CD4-positive, alpha-beta memory T cell (primary cell): ENCODE results near the gene TMEM167A. TPM values are rescaled to one million over a fixed set of nuclear protein-coding genes. Genes with fewer than 3 reads are reported as not detected.

Source experiments
- CTCF ChIA-PET: fragments of 350-600 bp; sonication (Branson Sonifier 250); formaldehyde crosslinking; loops from one replicate; lab custom pipeline; 2021; ENCODE audit warnings: inconsistent platforms; ENCODE audit not compliant: partially characterized antibody; lab: Charles Lee
- POLR2A ChIA-PET: fragments of 350-600 bp; sonication (Branson Sonifier 250); formaldehyde crosslinking; loops from one replicate; lab custom pipeline; 2021; ENCODE audit not compliant: partially characterized antibody; lab: Charles Lee
- DNase-seq, 5 donors: peaks; one replicate each; pipeline versions ENCODE4 v3.0.0 to v3.0.0-alpha.2; 2020 to 2022; ENCODE audit warnings: mixed read lengths in 1 of 5
- H3K27ac ChIP-seq: one replicate; pipeline ENCODE4 v1.7.0; 2013; ENCODE audit warnings: low read depth, low read length
- H3K27me3 ChIP-seq: 2 replicates; pipeline ENCODE4 v1.7.0; 2013; ENCODE audit warnings: mild to moderate bottlenecking, low read length, moderate library complexity; ENCODE audit not compliant: insufficient read depth
- H3K36me3 ChIP-seq: 2 replicates; pipeline ENCODE4 v1.7.0; 2013; ENCODE audit warnings: mild to moderate bottlenecking, low read length, moderate library complexity; ENCODE audit not compliant: insufficient read depth
- H3K4me1 ChIP-seq: 2 replicates; pipeline ENCODE4 v1.7.0; 2013; ENCODE audit warnings: mild to moderate bottlenecking, low read length, moderate library complexity; ENCODE audit not compliant: insufficient read depth
- H3K4me3 ChIP-seq, 2 donors: one replicate each; pipeline ENCODE4 v1.7.0; 2013; ENCODE audit warnings: low read length in 2 of 2, mild to moderate bottlenecking in 1 of 2
- H3K9me3 ChIP-seq, 2 donors: one replicate each; pipeline ENCODE4 v1.7.0; 2013; ENCODE audit warnings: low read length in 2 of 2, control low read depth in 1 of 2; ENCODE audit not compliant: control insufficient read depth in 1 of 2
- H3K27ac Mint-ChIP-seq, 7 donors: one replicate each; pipeline ENCODE4 v1.8.0; 2020 to 2021; ENCODE audit warnings: mixed read lengths in 7 of 7, mild to moderate bottlenecking in 6 of 7, inconsistent platforms in 3 of 7, moderate library complexity in 3 of 7
- H3K27me3 Mint-ChIP-seq, 2 donors: one replicate each; pipeline ENCODE4 v1.8.0; 2020 to 2021; ENCODE audit warnings: mixed read lengths in 2 of 2
- H3K36me3 Mint-ChIP-seq, 2 donors: one replicate each; pipeline ENCODE4 v1.8.0; 2020 to 2021; ENCODE audit warnings: mixed read lengths in 2 of 2, inconsistent platforms in 1 of 2, mild to moderate bottlenecking in 1 of 2
- H3K4me1 Mint-ChIP-seq, 4 donors: one replicate each; pipeline ENCODE4 v1.8.0; 2020 to 2021; ENCODE audit warnings: mixed read lengths in 4 of 4, mild to moderate bottlenecking in 1 of 4
- H3K4me3 Mint-ChIP-seq, 8 donors: one replicate each; pipeline ENCODE4 v1.8.0; 2020 to 2021; ENCODE audit warnings: mixed read lengths in 8 of 8, mild to moderate bottlenecking in 7 of 8, moderate library complexity in 6 of 8, inconsistent platforms in 3 of 8
- H3K9me3 Mint-ChIP-seq, 8 donors: one replicate each; pipeline ENCODE4 v1.8.0; 2020 to 2021; ENCODE audit warnings: mixed read lengths in 8 of 8, mild to moderate bottlenecking in 5 of 8, inconsistent platforms in 3 of 8, moderate library complexity in 1 of 8
- intact Hi-C: fragments of 100-400 bp; cut with micrococcal nuclease; formaldehyde crosslinking; loops from one replicate; pipeline ENCODE4 v1.15.1; 2023
- polyA plus RNA-seq, 2 donors: library from polyadenylated mRNA; unstranded; fragments of 300-500 nt; fragmentation: Illumina TruSeq; gene quantifications; one replicate each; pipeline ENCODE4 v1.2.3, GENCODE V29; 2021
- total RNA-seq, 2 experiments: library from RNA; stranded (reverse); gene quantifications; one replicate each; pipeline ENCODE4 v1.2.3, GENCODE V29; 2021

TMEM167A gene
- total and polyA plus RNA-seq, 4 experiments from 2014 or later, result 44.6 to 84.3 (median 57.6) TPM

GRCh38 chr5:83035373-83036100 is 41.7 kb downstream of the TMEM167A start:
- no peaks in the 10 kb centered on the region for H3K9me3 ChIP-seq
- no peaks in the 10 kb centered on the region for H3K4me1 ChIP-seq
- H3K4me1 Mint-ChIP-seq, result peaks cover 0 to 4% (median under 1%) of the 10 kb centered on the region in 4 donors
- POLR2A ChIA-PET, result no interaction called here
- no peak overlapping the region for H3K27ac ChIP-seq
- DNase-seq, result no peak
- CTCF ChIA-PET, result no interaction called here
- H3K9me3 Mint-ChIP-seq, result peaks cover 0 to 3% (median 0%) of the 10 kb centered on the region in 8 donors
- H3K27me3 ChIP-seq, result no peaks in the 10 kb centered on the region
- H3K27me3 Mint-ChIP-seq, result no peaks in the 10 kb centered on the region
- no peaks in the 10 kb centered on the region for H3K36me3 Mint-ChIP-seq
- no peak overlapping the region for H3K4me3 Mint-ChIP-seq
- peak overlapping the region in 1 of 7 donors; percentile 23 for H3K27ac Mint-ChIP-seq
- intact Hi-C loops, result no loop called here
- no peak overlapping the region for H3K4me3 ChIP-seq
- H3K36me3 ChIP-seq, result no peaks in the 10 kb centered on the region

GRCh38 chr5:83034528-83035207 is 42.5 kb downstream of the TMEM167A start:
- peaks cover 0 to 4% (median under 1%) of the 10 kb centered on the region in 4 donors for H3K4me1 Mint-ChIP-seq
- no peak overlapping the region for H3K27ac ChIP-seq

GRCh38 chr5:83034036-83034435 is 43.2 kb downstream of the TMEM167A start:
- H3K27me3 ChIP-seq, result no peaks in the 10 kb centered on the region
- no peaks in the 10 kb centered on the region for H3K36me3 ChIP-seq
- no peak for DNase-seq
- no peak overlapping the region for H3K27ac Mint-ChIP-seq
- POLR2A ChIA-PET, result no interaction called here
- no peaks in the 10 kb centered on the region for H3K27me3 Mint-ChIP-seq
- peaks cover 0 to 4% (median under 1%) of the 10 kb centered on the region in 4 donors for H3K4me1 Mint-ChIP-seq
- peaks cover 0 to 3% (median 0%) of the 10 kb centered on the region in 8 donors for H3K9me3 Mint-ChIP-seq
- intact Hi-C loops, result no loop called here
- H3K9me3 ChIP-seq, result no peaks in the 10 kb centered on the region
- no peaks in the 10 kb centered on the region for H3K4me1 ChIP-seq
- CTCF ChIA-PET, result no interaction called here
- no peaks in the 10 kb centered on the region for H3K36me3 Mint-ChIP-seq
- H3K4me3 ChIP-seq, result no peak overlapping the region
- no peak overlapping the region for H3K27ac ChIP-seq
- no peak overlapping the region for H3K4me3 Mint-ChIP-seq

More at GRCh38 chr5:83034528-83035207, 42.5 kb downstream of the TMEM167A start:
- Mint-ChIP-seq H3K9me3 (peaks cover 0 to 3% (median 0%) of the 10 kb centered on the region in 8 donors), H3K27ac (no peak overlapping the region), H3K4me3 (no peak overlapping the region), H3K36me3 (no peaks in the 10 kb centered on the region), H3K27me3 (no peaks in the 10 kb centered on the region)
- no peaks in the 10 kb centered on the region for H3K27me3 ChIP-seq
- intact Hi-C loops, result no loop called here
- H3K4me3 ChIP-seq, result no peak overlapping the region
- POLR2A ChIA-PET, result no interaction called here
- CTCF ChIA-PET, result no interaction called here
- no peaks in the 10 kb centered on the region for H3K9me3 ChIP-seq
- DNase-seq, result no peak
- H3K4me1 ChIP-seq, result no peaks in the 10 kb centered on the region
- no peaks in the 10 kb centered on the region for H3K36me3 ChIP-seq

- Mint-ChIP-seq H3K4me3 (no peak overlapping the region), H3K4me1 (peaks cover 0 to 1% (median 0%) of the 10 kb centered on the region in 4 donors), H3K27ac (no peak overlapping the region), H3K36me3 (no peaks in the 10 kb centered on the region), H3K27me3 (no peaks in the 10 kb centered on the region), H3K9me3 (peaks cover 0 to 3% (median 0%) of the 10 kb centered on the region in 8 donors)
- no peaks in the 10 kb centered on the region for H3K36me3 ChIP-seq
- no peaks in the 10 kb centered on the region for H3K27me3 ChIP-seq
- H3K4me3 ChIP-seq, result no peak overlapping the region
- H3K27ac ChIP-seq, result no peak overlapping the region
- intact Hi-C loops, result no loop called here
- H3K4me1 ChIP-seq, result no peaks in the 10 kb centered on the region
- POLR2A ChIA-PET, result no interaction called here
- H3K9me3 ChIP-seq, result no peaks in the 10 kb centered on the region
- DNase-seq, result no peak
- CTCF ChIA-PET, result no interaction called here
These were observed 45.8 kb downstream of the TMEM167A start for GRCh38 chr5:83031381-83031780.

GRCh38 chr5:83029912-83030311 is 47.3 kb downstream of the TMEM167A start:
- H3K36me3 ChIP-seq, result no peaks in the 10 kb centered on the region
- Mint-ChIP-seq H3K9me3 (peaks cover 0 to 3% (median 0%) of the 10 kb centered on the region in 8 donors), H3K27ac (peak overlapping the region in 1 of 7 donors; percentile 30), H3K4me1 (peaks cover 0 to 1% (median 0%) of the 10 kb centered on the region in 4 donors), H3K27me3 (no peaks in the 10 kb centered on the region), H3K4me3 (no peak overlapping the region), H3K36me3 (no peaks in the 10 kb centered on the region)
- H3K4me1 ChIP-seq, result no peaks in the 10 kb centered on the region
- H3K27ac ChIP-seq, result no peak overlapping the region
- ChIA-PET CTCF (no interaction called here), POLR2A (no interaction called here)
- H3K4me3 ChIP-seq, result no peak overlapping the region
- no peaks in the 10 kb centered on the region for H3K27me3 ChIP-seq
- H3K9me3 ChIP-seq, result no peaks in the 10 kb centered on the region
- intact Hi-C loops, result no loop called here
- DNase-seq, result no peak

- Histone ChIP-seq H3K27me3 (no peaks in the 10 kb centered on the region), H3K9me3 (no peaks in the 10 kb centered on the region), H3K4me3 (no peak overlapping the region), H3K36me3 (no peaks in the 10 kb centered on the region), H3K27ac (no peak overlapping the region), H3K4me1 (no peaks in the 10 kb centered on the region)
- POLR2A ChIA-PET, result no interaction called here
- Mint-ChIP-seq H3K27ac (no peak overlapping the region), H3K4me1 (peaks cover 0 to 1% (median 0%) of the 10 kb centered on the region in 4 donors), H3K36me3 (no peaks in the 10 kb centered on the region), H3K9me3 (peaks cover 0 to 3% (median 0%) of the 10 kb centered on the region in 8 donors), H3K4me3 (no peak overlapping the region), H3K27me3 (no peaks in the 10 kb centered on the region)
- intact Hi-C loops, result no loop called here
- CTCF ChIA-PET, result no interaction called here
- DNase-seq, result no peak
These were observed 50.1 kb downstream of the TMEM167A start for GRCh38 chr5:83026930-83027687.

GRCh38 chr5:83026516-83026915 is 50.7 kb downstream of the TMEM167A start:
- intact Hi-C loops, result no loop called here
- no peak overlapping the region for H3K4me3 ChIP-seq
- H3K27me3 Mint-ChIP-seq, result no peaks in the 10 kb centered on the region
- peaks cover 0 to 1% (median 0%) of the 10 kb centered on the region in 4 donors for H3K4me1 Mint-ChIP-seq
- H3K27ac Mint-ChIP-seq, result no peak overlapping the region
- H3K27me3 ChIP-seq, result no peaks in the 10 kb centered on the region
- H3K4me3 Mint-ChIP-seq, result no peak overlapping the region
- H3K27ac ChIP-seq, result no peak overlapping the region
- no peaks in the 10 kb centered on the region for H3K36me3 ChIP-seq
- no peaks in the 10 kb centered on the region for H3K4me1 ChIP-seq
- no peaks in the 10 kb centered on the region for H3K9me3 ChIP-seq
- no peak for DNase-seq
- no peaks in the 10 kb centered on the region for H3K36me3 Mint-ChIP-seq
- POLR2A ChIA-PET, result no interaction called here
- H3K9me3 Mint-ChIP-seq, result peaks cover 0 to 3% (median 0%) of the 10 kb centered on the region in 8 donors
- CTCF ChIA-PET, result no interaction called here
